C4-2B (cell line): Measurements from ENCODE around the gene ADGRV1.
"Not testable (repeated sequence)": the region's sequence is repeated elsewhere in the genome, so short reads cannot be mapped to it uniquely, and the experiment has no call there.

ENCODE experiments used
- H3K27ac ChIP-seq: fragments of 450-650 bp; 2 replicates; pipeline ENCODE4 v1.5.1; 2017
- CTCF ChIP-seq: fragments of 450-650 bp; conservative IDR thresholded peaks from 2 replicates; pipeline ENCODE4 v1.5.1; 2017; ENCODE audit warnings: mild to moderate bottlenecking
- ZFX ChIP-seq: fragments of 450-650 bp; IDR thresholded peaks from 2 replicates; pipeline ENCODE4 v1.6.1; 2017

Gene ADGRV1

DNA sequence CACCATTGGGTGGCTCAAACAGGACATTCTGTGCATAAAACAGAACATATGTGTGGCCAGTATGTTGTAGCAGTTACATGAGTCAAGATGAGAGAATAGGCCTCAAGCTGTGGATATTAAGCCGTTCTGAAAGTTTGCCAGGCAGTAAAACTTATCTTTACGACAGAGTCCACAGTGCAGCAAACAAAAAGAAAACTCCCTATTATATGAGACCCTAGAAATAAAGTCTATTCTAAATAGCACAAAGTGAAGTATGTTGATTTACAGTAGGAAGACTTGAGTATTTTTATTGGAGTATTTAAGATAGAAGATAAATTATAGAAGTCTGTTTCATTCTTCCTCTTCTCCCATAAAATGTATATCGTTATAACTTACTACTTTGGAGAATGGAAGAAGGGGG, 271.5 kb downstream of the ADGRV1 start:
- H3K27ac ChIP-seq = no peak overlapping the region
- no peak for TF ChIP-seq CTCF
- no peak for TF ChIP-seq ZFX

DNA sequence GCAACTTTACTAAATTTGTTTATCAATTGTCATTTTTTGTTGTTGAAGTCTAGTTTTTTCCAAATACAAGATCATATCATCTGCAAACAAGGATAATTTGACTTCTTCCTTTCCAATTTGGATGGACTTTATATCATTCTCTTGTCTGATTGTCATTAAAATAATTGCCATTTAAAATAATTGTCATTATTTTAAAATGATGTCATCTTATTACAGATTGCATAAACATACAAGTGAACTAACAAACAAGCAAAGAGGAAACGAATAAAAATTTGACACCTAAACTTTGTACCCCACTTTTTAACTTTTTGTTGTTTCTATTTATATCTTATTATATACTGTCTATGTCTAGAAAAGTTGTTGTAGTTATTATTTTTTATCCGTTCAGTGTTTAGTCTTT, 275.2 kb downstream of the ADGRV1 start:
- no peak overlapping the region for H3K27ac ChIP-seq
- no peak for TF ChIP-seq CTCF
- no peak for TF ChIP-seq ZFX

DNA sequence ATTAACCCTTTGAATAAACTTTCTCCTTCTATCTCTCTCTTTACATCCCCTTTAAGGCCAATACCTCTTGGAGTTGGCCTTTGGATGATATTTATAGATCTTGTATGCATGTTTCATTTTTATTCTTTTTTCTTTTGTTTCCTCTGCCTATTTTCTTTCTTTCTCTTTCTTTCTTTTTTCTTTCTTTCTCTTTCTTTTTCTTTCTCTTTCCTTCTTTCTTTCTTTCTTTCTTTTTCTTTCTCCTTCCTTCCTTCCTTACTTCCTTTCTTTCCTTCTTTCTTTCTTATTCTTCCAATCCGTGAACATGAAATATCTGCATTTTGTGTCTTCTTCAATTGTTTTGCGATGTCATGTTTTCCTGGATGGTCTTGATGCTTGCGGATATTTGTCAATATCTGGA, 276.1 kb downstream of the ADGRV1 start:
- TF ChIP-seq ZFX (no peak), CTCF (no peak)
- H3K27ac ChIP-seq = no peak overlapping the region

GRCh38 chr5:90843443-90843842, 284.8 kb downstream of the ADGRV1 start:
- no peak overlapping the region for H3K27ac ChIP-seq
- TF ChIP-seq ZFX (no peak), CTCF (no peak)

DNA sequence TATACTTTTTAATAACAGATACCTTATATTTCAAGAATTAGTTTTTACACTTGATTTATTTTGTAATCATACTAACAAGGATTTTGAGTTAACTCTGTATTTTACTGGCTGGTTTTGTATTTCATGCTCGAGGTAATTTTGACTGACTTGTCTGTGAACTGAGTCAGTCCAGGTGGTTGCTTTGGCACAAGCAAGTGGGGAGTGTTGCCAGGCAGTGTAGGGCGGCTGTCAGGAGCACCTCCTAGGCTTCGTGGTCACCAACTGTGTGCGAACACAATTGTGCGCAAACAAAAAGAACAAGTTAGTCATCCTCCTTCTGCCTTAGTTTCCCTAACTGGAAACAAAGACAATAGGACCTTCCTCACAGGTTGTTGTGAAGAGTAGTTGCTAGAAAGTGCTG, 286.3 kb downstream of the ADGRV1 start:
- TF ChIP-seq ZFX (no peak), CTCF (no peak)
- no peak overlapping the region for H3K27ac ChIP-seq

- H3K27ac ChIP-seq = no peak overlapping the region
- no peak for TF ChIP-seq ZFX
- no peak for TF ChIP-seq CTCF
These were observed 287.3 kb downstream of the ADGRV1 start for GRCh38 chr5:90845723-90846554.

DNA sequence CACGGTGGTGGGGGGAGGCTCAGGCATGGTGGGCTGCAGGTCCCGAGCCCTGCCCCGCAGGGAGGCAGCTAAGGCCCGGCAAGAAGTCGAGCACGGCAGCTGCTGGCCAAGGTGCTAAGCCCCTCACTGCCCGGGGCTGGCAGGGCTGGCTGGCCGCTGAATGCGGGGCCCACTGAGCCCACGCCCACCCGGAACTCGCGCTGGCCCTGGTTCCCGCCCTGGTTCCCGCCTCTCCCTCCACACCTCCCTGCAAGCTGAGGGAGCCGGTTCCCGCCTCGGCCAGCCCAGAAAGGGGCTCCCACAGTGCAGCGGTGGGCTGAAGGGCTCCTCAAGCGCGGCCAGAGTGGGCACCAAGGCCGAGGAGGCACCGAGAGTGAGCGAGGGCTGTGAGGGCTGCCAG, 289.0 kb downstream of the ADGRV1 start:
- H3K27ac ChIP-seq = not testable (repeated sequence)

DNA sequence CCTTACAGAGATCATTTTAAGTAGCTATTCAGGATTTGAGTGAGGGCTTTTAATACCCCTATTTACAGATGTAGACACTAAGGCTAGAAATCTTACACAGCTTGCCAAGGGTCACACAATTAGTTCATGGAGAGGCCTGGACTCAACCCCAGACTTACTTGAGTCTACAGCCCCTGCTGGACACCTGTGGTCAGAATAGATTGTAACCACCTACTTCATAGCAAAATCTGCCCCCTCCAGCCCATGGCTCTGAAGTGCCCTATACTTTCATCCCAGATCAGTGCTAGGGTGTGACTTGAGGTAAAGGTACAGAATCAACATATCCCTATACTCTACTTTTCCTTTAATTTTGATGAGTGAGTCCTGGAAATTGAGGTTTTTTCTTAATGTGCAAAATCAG, 291.3 kb downstream of the ADGRV1 start:
- no peak overlapping the region for H3K27ac ChIP-seq

More for the DNA sequence above, 291.3 kb downstream of the ADGRV1 start:
- TF ChIP-seq ZFX (no peak), CTCF (peak; percentile 6; the same call in 1 of the 2 replicates)
